Astrocyte of the spinal cord (primary cell): ENCODE results near the gene ENTREP1.
"Not testable (repeated sequence)": the region's sequence is repeated elsewhere in the genome, so short reads cannot be mapped to it uniquely, and the experiment has no call there.

Source experiments
- DNase-seq: peaks from one replicate; pipeline ENCODE4 v3.0.0; 2011; ENCODE audit warnings: low read depth, low spot score
- H3K4me3 ChIP-seq: 2 replicates; pipeline ENCODE4 v1.5.1; 2011; ENCODE audit warnings: low read depth, mild to moderate bottlenecking, low read length, moderate library complexity
- in situ Hi-C: cut with HindIII; loops from 2 replicates; pipeline ENCODE4 v1.10.0; 2017; ENCODE audit warnings: low sequenced_read_pairs
- TF ChIP-seq, protein P1 (sequence below): IDR thresholded peaks from 2 replicates; pipeline ENCODE4 v1.5.1; 2012; ENCODE audit warnings: low read depth, mild to moderate bottlenecking, low read length, inconsistent platforms

ENTREP1 gene

DNA sequence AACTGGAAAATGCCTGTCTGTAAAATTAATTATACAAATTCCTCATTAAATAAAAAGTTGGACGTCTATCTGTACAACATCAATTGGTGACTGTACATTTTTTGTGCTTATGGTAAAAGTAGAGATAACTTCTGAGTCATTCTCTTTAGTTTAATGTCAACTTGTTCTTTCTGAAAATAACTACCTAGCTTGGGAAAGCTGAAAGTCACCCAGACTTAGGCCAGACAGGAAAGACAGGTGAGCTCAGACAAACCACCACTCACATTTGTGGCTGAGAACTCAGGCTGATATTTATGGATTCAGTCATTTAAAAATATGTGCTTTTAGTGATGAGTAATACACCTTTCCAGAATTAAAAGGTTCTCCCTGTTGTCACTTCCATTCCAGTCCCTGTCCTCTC is 31.9 kb upstream of the ENTREP1 start:
- TF ChIP-seq, protein P1, sequence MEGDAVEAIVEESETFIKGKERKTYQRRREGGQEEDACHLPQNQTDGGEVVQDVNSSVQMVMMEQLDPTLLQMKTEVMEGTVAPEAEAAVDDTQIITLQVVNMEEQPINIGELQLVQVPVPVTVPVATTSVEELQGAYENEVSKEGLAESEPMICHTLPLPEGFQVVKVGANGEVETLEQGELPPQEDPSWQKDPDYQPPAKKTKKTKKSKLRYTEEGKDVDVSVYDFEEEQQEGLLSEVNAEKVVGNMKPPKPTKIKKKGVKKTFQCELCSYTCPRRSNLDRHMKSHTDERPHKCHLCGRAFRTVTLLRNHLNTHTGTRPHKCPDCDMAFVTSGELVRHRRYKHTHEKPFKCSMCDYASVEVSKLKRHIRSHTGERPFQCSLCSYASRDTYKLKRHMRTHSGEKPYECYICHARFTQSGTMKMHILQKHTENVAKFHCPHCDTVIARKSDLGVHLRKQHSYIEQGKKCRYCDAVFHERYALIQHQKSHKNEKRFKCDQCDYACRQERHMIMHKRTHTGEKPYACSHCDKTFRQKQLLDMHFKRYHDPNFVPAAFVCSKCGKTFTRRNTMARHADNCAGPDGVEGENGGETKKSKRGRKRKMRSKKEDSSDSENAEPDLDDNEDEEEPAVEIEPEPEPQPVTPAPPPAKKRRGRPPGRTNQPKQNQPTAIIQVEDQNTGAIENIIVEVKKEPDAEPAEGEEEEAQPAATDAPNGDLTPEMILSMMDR = no peak
- in situ Hi-C loops = no loop called here
- no peak overlapping the region for H3K4me3 ChIP-seq
- DNase-seq = no peak

DNA sequence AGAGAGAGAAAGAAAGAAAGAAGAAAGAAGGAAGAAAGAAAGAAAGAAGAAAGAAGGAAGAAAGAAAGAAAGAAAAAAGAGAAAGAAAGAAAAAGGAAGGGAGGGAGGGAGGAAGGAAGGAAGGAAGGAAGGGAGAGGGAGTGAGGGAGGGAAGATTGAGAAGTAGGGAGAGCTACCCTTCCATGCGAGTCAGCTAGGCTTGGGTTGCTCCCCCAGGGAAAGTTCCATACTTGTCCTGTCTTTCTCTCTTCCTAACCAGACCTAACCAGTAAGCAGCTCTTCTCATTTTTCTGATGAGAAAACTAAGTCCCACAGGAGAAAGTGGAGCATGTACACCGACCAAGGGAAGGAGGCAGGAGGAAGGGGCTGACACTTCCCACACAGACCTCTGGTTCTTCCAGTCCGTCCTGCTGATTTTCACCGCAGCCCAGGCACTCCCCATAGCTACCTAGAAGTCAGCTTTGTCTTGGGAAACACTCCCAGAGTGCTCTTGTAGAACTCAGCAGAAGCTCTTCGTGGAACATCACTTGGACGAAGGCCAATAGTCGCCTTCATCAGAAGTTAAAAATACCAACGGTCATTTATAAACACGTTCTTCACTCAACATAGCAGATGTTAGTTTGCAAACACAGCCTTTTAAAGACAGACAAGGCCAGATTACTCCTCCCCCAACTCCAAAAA is 29.0 kb upstream of the ENTREP1 start:
- TF ChIP-seq, protein P1 = no peak
- H3K4me3 ChIP-seq = no peak overlapping the region
- in situ Hi-C loops = no loop called here
- no peak for DNase-seq

DNA sequence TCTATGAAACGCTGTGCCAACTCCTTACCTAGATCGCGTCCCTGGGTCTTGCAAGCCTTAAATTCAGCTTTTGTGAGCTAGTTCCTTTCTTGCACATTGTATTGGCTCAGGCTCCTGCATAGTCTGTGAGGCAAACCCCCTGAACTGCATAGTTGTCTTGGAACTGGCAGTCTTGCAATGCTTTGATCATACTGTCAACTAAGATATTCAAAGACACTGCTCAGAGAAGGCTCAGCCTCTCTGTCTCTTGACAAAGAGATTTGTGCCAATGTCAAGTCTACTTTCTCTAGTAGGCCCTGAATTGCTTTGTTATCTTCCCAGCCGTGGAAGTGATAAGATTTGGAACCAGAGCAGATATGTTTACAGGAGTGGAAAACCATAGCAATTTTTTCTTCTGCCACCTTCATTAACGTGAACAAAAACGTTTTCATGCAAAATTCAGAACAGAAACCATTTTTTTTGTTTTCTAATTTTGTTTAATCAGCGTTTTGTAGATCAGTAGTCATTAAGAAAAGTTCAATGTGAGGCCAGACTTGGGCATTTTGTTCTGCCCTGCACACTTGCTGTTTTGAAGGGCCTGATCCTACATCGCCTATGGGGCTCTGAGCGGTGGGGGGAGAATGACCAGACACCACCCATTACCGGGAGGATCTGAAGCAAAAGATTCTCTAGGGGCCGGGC is 27.6 kb upstream of the ENTREP1 start:
- no peak overlapping the region for H3K4me3 ChIP-seq
- TF ChIP-seq, protein P1 = no peak
- no peak for DNase-seq
- in situ Hi-C loops = no loop called here

DNA sequence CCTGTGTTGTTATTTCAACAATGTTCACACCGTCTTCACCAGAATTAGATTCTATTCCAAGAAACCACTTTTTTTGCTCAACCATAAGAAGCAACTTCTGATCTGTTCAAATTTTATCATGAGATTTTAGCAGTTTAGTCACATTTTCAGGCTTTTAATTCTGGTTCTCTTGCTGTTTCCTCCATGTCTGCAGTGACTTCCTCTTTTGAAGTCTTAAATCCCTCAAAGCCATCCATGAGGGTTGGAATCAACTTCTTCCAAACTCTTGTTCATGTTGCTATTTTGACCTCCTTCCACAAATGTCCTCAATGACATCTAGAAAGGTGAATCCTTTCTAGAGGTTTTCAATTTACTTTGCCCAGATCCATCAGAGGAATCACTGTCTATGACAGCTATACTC is 25.7 kb upstream of the ENTREP1 start:
- in situ Hi-C loops = no loop called here
- DNase-seq = no peak
- TF ChIP-seq, protein P1 = no peak
- no peak overlapping the region for H3K4me3 ChIP-seq

DNA sequence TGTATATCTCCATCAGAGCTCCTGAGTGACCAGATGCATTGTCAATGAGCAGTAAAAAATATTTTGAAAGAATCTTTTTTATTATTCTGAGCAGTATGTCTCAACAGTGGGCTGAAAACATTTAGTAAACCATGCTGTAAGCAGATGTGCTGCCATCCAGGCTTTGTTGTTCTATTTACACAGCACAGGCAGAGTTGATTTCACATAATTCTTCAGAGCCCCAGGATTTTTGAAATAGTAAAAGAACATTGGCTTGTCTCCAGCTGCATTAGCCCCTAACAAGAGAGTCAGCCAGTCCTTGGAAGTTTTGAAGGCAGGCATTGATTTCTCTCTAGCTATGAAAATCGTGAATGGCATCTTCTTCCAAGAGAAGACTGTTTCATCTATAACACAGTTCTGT is 25.2 kb upstream of the ENTREP1 start:
- DNase-seq = no peak
- in situ Hi-C loops = no loop called here
- H3K4me3 ChIP-seq = no peak overlapping the region
- TF ChIP-seq, protein P1 = no peak

DNA sequence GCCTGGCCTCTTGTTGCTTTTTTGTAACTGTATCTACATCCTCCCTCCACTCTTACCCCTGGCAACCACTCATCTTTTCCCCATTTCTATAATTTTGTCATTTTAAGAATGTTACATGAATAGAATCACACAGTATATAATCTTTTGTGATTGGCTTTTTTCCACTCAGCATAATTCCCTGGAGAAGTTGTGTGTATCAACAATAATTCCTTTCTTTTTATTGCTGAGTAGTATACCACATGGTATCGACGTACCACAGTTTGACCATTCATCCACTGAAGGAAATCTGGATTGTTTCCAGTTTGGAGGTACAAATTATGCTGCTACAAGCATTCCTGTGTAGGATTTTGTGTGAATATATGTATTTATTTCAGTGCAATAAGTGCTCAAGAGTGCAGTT is 21.7 kb upstream of the ENTREP1 start:
- TF ChIP-seq, protein P1 = no peak
- in situ Hi-C loops = no loop called here
- no peak for DNase-seq
- no peak overlapping the region for H3K4me3 ChIP-seq

DNA sequence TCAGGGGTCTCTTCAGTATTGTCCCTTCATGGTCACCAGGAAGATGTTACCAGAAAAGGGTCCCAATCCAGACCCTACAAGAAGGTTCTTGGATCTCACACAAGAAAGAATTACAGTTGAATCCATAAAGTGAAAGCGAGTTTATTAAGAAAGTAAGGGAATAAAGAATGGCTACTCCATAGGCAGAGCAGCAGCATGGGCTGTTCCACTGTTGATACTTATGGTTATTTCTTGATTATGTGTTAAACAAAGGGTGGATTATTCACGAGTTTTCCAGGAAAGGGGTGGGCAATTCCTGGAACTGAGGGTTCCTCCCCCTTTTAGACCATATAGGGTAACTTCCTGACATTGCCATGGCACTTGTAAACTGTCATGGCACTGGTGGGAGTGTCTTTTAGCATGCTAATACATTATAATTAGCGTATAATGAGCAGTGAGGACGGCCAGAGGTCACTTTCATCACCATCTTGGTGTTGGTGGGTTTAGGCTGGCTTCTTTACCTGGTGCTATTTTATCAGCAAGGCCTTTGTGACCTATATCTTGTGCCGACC is 18.0 kb upstream of the ENTREP1 start:
- DNase-seq, H3K4me3 ChIP-seq, in situ Hi-C loops: not testable (repeated sequence)
